Mesothelial cell of epicardium (in vitro differentiated cells): ENCODE measurements around the gene TPRX1. TPM values are rescaled to one million over a fixed set of nuclear protein-coding genes. Genes with fewer than 3 reads are reported as not detected.

Source experiments
- DNase-seq, 2 experiments: peaks; one replicate each; pipeline ENCODE4 v3.0.0; 2021; ENCODE audit warnings: low spot score in 2 of 2; ENCODE audit not compliant: unreplicated experiment in 2 of 2
- H3K27ac Mint-ChIP-seq: 2 replicates; pipeline ENCODE4 v1.8.0; 2021; ENCODE audit warnings: mixed read lengths
- H3K27me3 Mint-ChIP-seq: 2 replicates; pipeline ENCODE4 v1.8.0; 2021; ENCODE audit warnings: low read depth, mixed read lengths
- H3K36me3 Mint-ChIP-seq: 2 replicates; pipeline ENCODE4 v1.8.0; 2021; ENCODE audit warnings: mixed read lengths
- H3K4me1 Mint-ChIP-seq: 2 replicates; pipeline ENCODE4 v1.8.0; 2021; ENCODE audit warnings: mixed read lengths
- H3K4me3 Mint-ChIP-seq: 2 replicates; pipeline ENCODE4 v1.8.0; 2021; ENCODE audit warnings: mild to moderate bottlenecking, moderate library complexity, mixed read lengths
- H3K9me3 Mint-ChIP-seq: 2 replicates; pipeline ENCODE4 v1.8.0; 2021; ENCODE audit warnings: mixed read lengths
- CTCF ChIP-seq: fragments of 200-600 bp; sonication (generic); IDR thresholded peaks from one replicate; pipeline ENCODE4 v1.5.0; 2021; ENCODE audit warnings: antibody characterized with exemption; ENCODE audit not compliant: unreplicated experiment
- total RNA-seq: library from RNA; stranded (reverse); gene quantifications from 3 replicates; pipeline ENCODE4 v1.2.1, GENCODE V29; 2021

TPRX1 gene
- total RNA-seq, 1 donor from 2014 or later = not detected

- no peak for DNase-seq
These were observed 51.7 kb downstream of the TPRX1 start for GRCh38 chr19:47752440-47753211.

More at GRCh38 chr19:47752440-47753211, 51.7 kb downstream of the TPRX1 start:
- no peak for TF ChIP-seq CTCF
- H3K4me3 Mint-ChIP-seq = no peak overlapping the region
- H3K36me3 Mint-ChIP-seq = peaks cover 30% of the 10 kb centered on the region
- H3K9me3 Mint-ChIP-seq = no peaks in the 10 kb centered on the region
- H3K27ac Mint-ChIP-seq = no peak overlapping the region
- H3K27me3 Mint-ChIP-seq = no peaks in the 10 kb centered on the region
- peaks cover 2% of the 10 kb centered on the region for H3K4me1 Mint-ChIP-seq

Other genes starting within 250 kb of the TPRX1 start
- gene ZNF541, start 231.4 kb downstream of the TPRX1 start, total RNA-seq = 0.13 to 0.81 TPM (median 0.18 TPM) in 3 replicates
- gene BICRA, start 195.4 kb downstream of the TPRX1 start, total RNA-seq = 35.6 to 38.5 TPM (median 36.9 TPM) in 3 replicates
- 38.7 to 39.2 TPM (median 38.8 TPM) in 3 replicates for gene EHD2, start 91.1 kb downstream of the TPRX1 start, total RNA-seq
- 290 to 313 TPM (median 310 TPM) in 3 replicates for gene NOP53, start 59.0 kb downstream of the TPRX1 start, total RNA-seq
- 113 to 127 TPM (median 117 TPM) in 3 replicates for gene SELENOW, start 25.8 kb downstream of the TPRX1 start, total RNA-seq
- not detected in 3 replicates for gene CRX, start 17.4 kb upstream of the TPRX1 start, total RNA-seq
- not detected in 3 replicates for gene TPRX2, start 54.7 kb upstream of the TPRX1 start, total RNA-seq
- 0.13 TPM in 1 of 3 replicates, not detected in the others for gene SULT2A1, start 81.8 kb upstream of the TPRX1 start, total RNA-seq
- not detected in 3 replicates for gene BSPH1, start 187.6 kb upstream of the TPRX1 start, total RNA-seq
- gene ELSPBP1, start 190.1 kb upstream of the TPRX1 start, total RNA-seq = 1.0 TPM in 1 of 3 replicates, not detected in the others
- gene CABP5, start 239.5 kb upstream of the TPRX1 start, total RNA-seq = not detected in 3 replicates